GM21381 (cell line): ENCODE measurements around the gene RAB40AL.
"Not testable (repeated sequence)": the region's sequence is repeated elsewhere in the genome, so short reads cannot be mapped to it uniquely, and the experiment has no call there.

ENCODE experiments used
- ATAC-seq: cut with Tn5 transposase; IDR thresholded peaks from one replicate; pipeline ENCODE4 v1.9.1; 2021; ENCODE audit warnings: mild to moderate bottlenecking, moderate library complexity; ENCODE audit not compliant: unreplicated experiment

RAB40AL gene, protein sequence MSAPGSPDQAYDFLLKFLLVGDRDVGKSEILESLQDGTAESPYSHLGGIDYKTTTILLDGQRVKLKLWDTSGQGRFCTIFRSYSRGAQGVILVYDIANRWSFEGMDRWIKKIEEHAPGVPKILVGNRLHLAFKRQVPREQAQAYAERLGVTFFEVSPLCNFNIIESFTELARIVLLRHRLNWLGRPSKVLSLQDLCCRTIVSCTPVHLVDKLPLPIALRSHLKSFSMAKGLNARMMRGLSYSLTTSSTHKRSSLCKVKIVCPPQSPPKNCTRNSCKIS

DNA sequence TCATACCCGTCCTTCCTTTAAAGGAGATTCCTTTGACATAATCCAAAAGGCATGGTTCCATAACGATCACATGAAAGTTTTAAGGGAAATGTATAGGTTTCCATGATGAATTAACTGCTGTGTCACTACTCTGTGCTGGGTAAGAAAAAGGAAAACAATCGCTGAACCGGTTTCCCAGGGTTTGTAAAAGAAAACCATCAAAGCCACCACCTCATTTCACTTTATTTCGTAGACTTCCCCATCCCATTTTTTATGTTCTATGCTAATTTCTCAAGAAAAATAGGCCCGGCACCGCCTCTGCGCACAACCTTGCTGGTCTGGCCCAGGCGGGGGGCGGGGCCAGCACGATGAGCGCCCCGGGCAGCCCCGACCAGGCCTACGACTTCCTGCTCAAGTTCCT is at the start of gene RAB40AL:
RAB40AL (plus strand) TSS at position 301 of the 400 bp plus-strand sequence; CDS start at position 348, 47 bp downstream.
- not testable (repeated sequence) for ATAC-seq

DNA sequence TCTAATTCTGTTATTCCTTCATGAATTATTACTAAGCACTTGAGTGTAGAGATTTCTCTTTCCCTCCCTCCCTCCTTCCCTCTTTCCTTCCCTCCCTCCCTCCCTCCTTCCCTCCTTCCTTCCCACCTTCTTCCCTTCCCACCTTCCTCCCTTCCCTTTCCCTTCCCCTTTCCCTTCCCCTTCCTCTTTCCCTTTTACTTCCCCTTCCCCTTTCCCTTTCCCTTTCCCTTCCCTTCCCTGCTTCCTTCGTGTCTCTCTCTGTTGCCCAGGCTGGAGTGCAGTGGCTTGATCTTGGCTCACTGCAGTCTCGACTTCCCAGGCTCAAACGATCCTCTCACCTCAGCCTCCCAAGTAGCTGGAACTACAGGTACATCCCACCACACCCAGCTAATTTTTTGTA is 49.4 kb upstream of the RAB40AL start:
- ATAC-seq, result no peak

DNA sequence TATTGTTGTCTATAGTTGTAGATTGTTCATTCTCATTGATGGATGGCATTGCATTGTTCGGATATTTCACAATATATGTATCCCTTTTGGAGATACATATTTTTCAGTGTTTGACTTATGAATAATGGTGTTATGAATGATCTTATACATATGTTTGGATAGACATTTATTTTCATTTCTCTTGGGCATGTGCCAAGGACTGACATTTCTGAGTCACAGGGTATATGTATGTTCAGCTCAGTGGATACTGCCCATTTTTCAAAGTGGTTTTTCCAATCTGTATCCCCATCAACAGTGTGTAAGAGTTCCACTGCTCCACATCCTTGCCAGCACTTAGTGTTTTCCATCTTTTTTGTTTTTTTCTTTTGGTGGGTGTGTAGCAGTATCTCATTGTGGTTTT is 45.0 kb upstream of the RAB40AL start:
- ATAC-seq, result no peak

DNA sequence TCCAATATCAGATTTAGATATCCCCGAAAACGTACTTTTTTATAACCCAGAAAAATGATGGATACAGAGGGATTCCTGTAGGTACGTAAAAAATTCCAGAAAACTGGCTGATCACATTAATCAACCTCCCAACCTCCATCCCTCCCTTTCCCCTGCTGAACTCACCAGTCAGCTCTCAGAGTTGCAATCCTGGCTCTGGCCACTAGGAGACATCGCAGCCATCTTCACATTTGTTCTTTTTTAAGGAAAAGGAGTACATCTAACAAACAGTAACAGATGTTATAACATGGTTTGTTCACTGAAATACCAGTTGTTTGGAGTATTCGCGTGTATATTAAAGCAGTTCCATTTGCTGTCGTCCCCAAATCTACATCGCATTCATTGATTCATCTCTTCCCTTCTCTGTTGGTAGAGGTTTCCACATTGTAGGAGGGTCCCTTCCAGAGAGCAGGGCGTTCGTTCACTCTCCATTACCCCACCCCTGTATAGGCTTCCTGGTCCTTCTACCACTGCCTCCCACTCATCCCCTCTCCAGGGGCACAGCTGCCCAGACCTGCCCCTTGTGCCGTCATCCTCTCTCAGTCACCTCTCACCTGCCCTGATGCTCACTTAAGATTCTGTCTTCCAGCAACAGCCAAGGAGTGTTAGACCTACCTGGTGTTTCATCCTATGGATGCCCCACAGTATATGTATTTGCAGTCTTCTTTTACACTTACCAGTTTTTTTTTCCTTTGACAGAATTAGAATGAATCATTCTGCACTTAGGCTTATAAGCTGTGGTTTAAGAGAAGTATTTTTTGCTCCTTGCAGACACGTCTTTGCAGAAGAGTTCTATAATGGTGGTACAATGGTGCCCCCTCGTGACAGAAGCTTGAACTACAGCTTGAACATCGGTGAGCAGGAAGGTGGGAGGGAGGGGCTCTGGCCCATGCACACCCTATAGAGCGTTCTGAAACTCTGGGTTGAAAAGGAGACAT is 36.8 kb upstream of the RAB40AL start:
- peak; percentile 83 for ATAC-seq

DNA sequence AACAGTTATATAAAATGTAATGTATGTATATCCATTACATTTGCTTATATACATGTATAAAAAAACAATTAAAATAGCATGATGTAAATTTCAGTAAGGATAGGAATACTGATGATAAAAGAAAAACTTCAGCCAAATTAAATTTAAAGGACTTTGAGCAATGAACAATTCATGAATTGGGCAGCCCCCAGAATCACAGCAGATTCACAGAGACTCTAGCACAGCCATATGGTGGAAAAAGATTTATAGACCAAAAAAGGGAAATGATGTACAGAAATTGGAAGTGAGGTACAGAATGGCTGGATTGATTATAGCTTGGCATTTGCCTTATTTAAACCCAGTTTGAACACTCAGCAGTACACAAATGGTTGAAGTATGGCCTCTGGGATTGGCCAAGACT is 34.7 kb upstream of the RAB40AL start:
- no peak for ATAC-seq

DNA sequence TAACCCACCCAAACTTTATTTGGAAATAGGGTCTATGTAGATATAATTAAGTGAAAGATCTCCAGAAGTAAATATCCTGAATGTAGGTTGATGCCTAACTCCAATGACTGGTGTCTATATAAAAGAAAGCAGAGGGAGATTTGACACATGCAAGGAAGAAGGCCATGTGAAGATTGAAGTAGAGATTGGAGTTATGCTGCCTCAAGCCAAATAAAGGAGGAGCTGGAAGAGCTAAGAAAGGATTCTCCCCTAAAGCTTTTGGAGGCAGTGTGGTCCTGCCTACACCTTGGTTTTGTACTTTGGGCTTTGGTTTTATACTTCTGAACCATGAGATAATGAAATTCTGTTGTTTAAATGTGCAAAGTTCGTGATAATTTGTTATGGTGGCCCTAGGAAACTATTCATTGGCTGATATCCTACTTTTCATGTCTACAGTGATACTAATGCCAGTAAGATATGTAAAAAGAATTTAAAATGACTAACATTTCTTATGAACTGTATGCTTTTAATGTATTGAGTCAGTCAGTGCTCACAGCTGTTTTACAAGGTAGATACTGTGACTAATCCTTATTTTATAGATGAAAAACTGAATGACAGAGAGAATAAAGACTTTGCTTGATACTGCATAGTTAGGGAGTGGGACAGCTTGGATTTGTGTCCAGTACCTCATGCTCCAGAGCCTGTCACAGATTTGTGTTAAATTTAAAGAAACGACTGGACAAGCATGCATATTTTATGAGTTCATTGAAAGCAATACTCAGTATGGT is 5.9 kb upstream of the RAB40AL start:
- ATAC-seq, result no peak

DNA sequence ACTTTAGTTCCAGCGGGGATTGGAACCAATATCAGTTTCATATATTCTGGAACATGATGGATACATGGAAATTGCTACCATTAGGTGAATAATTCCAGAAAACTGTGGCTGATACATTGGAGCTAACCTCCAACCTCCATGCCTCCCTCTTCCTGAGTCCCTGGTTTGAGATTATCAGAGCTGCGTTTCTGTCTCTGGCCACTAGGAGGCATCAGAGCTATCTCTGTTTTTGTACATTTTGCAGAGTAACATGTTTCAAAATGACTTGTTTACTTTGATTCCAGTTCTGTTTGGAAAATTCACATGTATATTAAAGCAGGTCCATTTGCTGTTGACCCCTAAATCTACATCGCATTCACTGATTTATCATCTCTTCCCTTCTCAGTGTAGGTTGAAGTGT is 2.4 kb upstream of the RAB40AL start:
- no peak for ATAC-seq

DNA sequence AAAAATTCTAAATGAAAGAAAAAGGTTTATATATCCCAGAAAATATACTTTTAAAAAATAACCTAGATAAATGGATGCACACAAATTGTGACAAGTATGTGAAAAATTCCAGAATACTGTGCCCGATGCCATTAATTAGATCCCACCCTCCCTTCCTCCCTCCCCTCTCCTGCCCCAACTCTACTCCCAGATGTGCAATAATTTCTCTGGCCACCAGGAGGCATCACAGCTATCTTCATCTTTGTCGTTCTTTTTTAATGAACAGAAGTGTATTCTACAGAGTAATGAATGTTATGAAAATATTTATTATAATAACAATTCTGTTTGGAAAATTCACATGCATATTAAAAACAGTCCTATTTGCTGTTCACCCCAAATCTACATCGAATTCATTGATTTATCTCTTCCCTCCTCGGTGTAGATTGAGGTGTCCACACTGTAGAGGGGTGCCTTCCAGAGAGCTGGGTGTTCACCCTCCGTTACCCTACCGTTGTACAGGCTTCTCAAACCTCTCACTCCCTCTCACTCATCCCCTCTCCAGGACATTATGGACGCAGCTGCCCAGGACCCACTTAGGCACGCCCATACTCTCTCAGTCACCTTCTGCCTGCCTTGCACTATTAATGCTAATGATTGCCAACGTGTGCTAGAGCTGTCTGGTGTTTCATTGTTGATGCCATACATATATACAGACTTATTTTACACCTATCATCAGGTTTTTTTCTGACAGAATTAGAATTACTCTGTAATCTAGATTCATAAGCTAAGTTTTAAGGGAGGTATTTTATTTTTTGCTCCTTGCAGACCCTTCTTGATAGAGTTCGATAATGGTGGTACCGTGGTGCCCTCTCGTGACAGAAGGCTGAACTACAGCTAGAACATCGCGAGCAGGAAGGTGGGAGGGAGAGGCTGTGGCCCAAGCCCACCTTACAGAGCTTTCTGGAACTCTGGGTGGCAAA is 14.1 kb downstream of the RAB40AL start:
- ATAC-seq, result peak; percentile 82

DNA sequence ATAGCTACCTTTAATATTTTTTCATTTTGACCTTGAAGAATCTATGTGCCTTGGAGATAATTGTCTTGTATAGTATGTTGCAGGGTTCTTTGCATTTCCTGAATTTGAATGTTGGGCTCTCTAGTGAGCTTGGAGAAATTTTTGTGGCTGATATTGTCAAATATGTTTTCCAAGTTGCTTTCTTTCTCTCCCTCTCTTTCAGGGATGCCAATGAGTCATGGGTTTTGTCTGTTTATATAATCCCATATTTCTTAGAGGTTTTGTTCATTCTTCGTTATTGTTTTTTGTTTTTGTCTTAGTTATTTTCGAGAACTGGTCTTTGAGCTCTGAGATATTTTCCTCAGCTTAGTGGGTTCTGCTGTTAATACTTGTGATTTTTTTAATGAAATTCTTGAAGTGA is 20.7 kb downstream of the RAB40AL start:
- no peak for ATAC-seq

DNA sequence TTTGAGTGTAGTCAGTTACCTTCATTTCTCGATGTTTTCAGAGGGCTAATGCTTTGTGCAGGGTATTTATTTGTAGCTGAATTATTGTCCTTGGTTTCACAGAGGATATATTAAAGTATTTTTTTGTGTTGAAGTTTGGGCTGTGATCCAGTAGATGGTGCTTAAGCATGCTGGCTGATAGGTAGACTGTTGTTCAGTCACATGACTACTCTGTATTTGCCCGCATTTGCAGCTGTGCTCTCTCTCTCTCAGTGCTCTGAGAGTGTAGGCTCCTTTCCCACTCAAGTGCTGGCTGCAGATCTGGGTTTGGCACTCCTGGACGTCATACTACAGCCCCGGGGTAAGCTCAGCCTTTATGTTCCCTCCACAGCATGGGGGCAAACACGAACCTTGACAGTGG is 21.7 kb downstream of the RAB40AL start:
- no peak for ATAC-seq

DNA sequence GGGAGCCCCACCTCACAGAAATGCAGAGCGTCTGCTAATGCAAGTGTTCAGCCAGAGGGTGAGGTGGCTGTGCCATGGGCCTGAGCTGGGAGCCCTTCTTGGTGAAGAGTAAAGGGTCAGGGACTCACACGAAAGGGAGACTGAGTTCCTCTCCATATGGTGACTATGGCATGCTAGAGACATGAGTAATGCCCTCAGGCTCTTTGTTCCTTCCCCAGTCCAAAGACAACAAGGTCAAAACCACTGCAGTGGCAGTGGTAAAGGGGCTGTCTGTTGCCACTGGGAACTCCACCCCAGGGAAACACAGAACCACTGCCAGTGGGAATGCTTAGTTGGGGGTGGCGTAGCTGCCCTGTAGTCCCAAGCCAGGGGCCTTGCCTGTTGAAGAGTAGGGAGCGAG is 22.4 kb downstream of the RAB40AL start:
- no peak for ATAC-seq

DNA sequence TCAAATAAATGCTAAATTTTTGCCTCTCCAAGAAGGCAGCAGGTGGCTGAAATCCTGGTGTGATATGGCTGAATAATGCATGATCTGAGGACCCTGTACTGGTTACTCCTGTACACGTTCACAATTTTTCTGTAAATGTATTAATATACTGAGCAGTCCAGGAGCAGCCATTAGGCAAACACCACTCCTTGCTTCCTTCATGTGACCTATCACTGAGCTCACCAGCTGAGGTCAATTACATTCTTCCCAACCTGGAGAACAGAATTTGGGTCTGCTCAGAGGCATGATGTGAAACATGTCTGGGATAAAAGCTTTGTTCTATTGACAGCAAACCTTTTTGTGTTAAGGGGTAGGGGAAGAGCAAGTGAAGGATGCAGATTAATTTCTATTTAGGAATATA is 26.9 kb downstream of the RAB40AL start:
- ATAC-seq, result no peak

DNA sequence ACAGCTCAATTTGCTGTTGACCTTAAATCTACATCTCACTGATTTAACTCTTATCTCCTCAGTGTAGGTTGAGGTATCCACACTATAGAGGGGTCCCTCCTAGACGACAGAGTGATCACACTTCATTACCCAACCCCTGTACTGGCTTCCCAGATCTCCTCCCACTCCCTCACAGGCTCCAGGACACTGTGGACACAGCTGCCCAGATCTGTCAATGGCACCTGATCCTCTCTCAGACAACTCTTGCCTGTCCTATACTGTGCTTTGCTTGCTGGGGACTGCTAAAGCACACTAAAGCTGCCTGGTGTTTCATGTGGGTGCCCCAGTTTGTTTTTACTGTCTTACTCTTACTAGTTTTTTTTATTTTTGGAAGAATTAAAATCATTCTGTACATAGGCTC is 27.9 kb downstream of the RAB40AL start:
- ATAC-seq, result no peak

DNA sequence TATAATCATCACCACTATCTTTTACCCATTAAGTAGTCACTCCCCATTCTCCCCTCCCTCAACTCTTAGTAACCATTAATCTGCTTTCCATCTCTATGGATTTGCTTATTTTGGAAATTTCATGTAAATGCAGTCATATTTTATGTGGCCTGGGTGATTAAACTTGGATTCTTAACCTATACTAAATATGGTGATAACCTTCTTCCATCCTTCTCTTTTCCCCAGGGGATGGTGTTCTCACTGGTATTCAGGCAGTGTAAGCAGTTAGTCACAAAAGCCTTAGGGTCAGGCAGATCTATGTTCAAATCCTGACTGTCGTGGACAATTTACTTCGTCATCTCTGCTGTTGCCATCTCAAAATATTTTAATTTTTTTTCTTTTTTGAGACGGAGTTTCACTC is 29.6 kb downstream of the RAB40AL start:
- ATAC-seq, result no peak

DNA sequence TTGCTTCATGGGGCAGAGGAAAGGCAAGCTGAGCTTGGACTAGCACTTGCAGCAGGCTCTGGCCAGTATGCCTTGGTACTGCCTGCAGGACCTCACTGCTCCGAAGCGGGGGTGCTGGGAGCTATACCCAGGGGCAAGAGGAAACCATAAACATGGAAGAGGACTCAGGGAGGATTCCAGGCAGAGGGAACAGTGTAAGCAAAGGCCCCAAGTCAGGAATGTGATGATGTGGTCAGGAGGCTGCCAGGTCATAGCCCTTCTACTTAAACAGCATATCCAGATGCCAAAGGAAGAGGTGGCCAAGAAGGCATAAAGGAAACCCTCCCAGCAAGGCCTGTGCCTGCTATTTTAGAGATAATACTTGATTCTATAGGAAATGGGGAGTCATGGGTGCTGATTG is 31.1 kb downstream of the RAB40AL start:
- no peak for ATAC-seq

DNA sequence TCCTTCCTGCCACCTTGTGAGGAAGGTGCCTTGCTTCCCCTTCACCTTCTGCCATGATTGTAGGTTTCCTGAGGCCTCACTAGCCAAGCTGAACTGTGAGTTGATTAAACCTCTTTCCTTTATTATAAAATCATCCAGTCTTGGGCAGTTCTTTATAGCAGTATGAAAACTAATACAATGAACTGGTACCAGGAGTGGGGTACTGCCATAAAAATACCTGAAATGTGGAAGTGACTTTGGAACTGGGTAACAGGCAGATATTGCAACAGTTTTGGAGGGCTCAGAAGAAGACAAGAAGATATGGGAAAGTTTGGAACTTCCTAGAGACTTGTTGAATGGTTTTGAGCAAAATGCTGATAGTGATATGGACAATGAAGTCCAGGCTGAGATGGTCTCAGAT is 34.5 kb downstream of the RAB40AL start:
- not testable (repeated sequence) for ATAC-seq

DNA sequence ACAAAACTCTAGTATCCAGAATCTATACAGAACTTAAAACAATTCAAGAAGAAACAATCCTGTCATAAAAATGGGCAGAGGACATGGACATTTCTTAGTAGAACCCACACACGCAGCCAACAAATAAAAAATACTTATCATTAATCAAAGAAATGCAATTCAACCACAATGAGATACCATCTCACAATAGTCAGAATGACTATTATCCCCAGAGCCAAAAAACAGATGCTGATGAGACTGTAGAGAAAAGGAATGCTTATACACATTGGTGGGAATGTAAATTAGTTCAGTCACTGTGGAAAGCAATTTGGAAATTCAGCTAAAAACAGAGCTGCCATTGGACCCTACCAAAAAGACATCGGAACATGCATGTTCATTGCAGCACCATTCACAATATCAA is 37.9 kb downstream of the RAB40AL start:
- ATAC-seq, result no peak

DNA sequence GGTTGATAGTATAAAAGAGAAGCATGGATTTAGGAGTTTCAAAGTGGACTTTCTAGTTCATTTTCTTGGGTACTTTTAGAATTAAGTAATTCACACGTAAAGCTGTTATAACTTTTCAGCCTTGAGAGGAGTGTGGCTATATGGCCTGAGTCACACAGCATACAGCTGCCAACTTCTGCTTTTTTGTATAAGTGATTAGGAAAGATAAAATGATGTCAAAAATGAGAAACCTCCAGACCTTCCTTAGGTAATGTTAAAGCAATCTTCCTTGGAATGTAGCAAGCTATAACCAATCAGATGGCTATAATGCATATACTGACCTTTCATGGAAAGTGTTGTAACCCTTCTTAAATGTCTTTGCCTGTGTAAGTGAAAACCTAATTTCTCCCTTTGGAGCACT is 39.2 kb downstream of the RAB40AL start:
- no peak for ATAC-seq

DNA sequence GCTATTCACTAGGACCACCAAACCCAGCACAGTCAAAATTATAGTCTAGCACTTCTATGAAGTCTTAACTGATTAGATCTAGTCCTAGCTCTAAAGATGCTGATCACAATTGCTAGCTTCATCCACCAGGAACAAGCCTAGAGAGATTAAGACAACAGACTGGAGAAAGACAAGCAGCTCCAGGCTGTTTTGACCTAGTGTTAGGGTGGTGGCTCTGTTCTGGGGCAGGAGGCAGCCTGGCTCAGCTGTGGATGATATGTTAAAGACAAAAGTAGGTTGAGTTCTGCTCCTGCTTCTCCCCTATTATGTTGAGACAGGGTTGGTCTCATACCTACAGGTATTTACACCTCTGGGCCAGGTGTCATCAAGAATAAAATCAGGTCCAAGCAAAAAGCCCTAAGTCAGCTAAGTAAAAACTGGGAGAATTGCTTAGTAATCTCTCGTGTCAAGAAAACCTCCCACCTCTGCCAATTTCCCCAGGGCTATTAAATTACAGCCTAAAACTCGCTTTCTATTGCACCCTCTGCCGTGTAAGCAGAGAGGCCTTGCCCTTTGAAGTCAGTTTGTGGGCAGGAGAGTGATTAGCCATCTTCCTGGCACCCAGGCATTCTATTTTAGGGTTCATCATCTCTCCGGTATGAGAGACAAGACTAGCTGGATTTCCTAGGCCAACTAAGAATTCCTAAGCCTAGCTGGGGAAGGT is 39.9 kb downstream of the RAB40AL start:
- no peak for ATAC-seq

DNA sequence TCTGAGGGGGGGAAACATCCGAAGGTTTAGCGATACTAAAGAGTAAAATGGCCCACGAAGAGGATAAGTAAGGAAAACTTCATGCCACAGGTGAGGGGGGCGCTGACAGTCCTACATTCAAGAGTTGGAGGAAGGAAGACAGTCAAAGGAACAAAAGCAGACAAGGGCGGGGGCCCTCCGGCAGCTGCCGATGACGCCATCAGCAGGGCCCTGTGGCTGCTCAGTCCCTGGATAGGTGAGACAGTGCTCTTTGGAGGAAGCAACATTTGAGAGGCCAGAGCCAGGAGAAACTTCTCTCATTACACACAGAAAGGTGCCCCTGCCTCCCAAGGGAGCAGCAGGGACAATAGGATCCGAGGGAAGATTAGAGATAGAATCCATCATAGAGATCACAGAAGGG is 41.5 kb downstream of the RAB40AL start:
- ATAC-seq, result no peak
